ENCODE results near the gene DIP2A. TPM values are rescaled to one million over a fixed set of nuclear protein-coding genes. Genes with fewer than 3 reads are reported as not detected.

The DIP2A gene
- total RNA-seq, 1 donor from 2014 or later: 28.5 TPM

GRCh38 chr21:46544824-46545223 is 86.1 kb downstream of the DIP2A start:
- intact Hi-C loops (cut with micrococcal nuclease): no loop called here
- ATAC-seq (no peak), DNase-seq (no peak)

- ATAC-seq: no peak
- DNase-seq: no peak
- intact Hi-C loops (cut with micrococcal nuclease): no loop called here
Observed at GRCh38 chr21:46545363-46545762, 86.7 kb downstream of the DIP2A start.

- no peak for ATAC-seq
- DNase-seq: no peak
- intact Hi-C loops (cut with micrococcal nuclease): no loop called here
Observed at GRCh38 chr21:46545911-46546310, 87.2 kb downstream of the DIP2A start.

- no peak for ATAC-seq
- intact Hi-C loops (cut with micrococcal nuclease): no loop called here
Observed at GRCh38 chr21:46546799-46547198, 88.1 kb downstream of the DIP2A start.

GRCh38 chr21:46549650-46550049 is 91.0 kb downstream of the DIP2A start:
- no peak for DNase-seq
- intact Hi-C loops (cut with micrococcal nuclease): no loop called here
- ATAC-seq: no peak

More at GRCh38 chr21:46546799-46547198, 88.1 kb downstream of the DIP2A start:
- no peak for DNase-seq

GRCh38 chr21:46550116-46550941 is 91.6 kb downstream of the DIP2A start:
- DNase-seq (no peak), ATAC-seq (no peak)
- intact Hi-C loops (cut with micrococcal nuclease): no loop called here

- ATAC-seq: no peak
- intact Hi-C loops (cut with micrococcal nuclease): no loop called here
- DNase-seq: peak; percentile 49
Observed at GRCh38 chr21:46551636-46552241, 93.0 kb downstream of the DIP2A start.

GRCh38 chr21:46552274-46552673 is 93.6 kb downstream of the DIP2A start:
- ATAC-seq (no peak), DNase-seq (no peak)
- intact Hi-C loops (cut with micrococcal nuclease): no loop called here

GRCh38 chr21:46552865-46553379 is 94.2 kb downstream of the DIP2A start:
- DNase-seq (no peak), ATAC-seq (no peak)
- intact Hi-C loops (cut with micrococcal nuclease): no loop called here

GRCh38 chr21:46553993-46554392 is 95.3 kb downstream of the DIP2A start:
- DNase-seq (no peak), ATAC-seq (no peak)
- intact Hi-C loops (cut with micrococcal nuclease): no loop called here

- intact Hi-C loops (cut with micrococcal nuclease): no loop called here
- DNase-seq (no peak), ATAC-seq (peak; percentile 4)
Observed at GRCh38 chr21:46554431-46555224, 95.9 kb downstream of the DIP2A start.

GRCh38 chr21:46555225-46555617 is 96.5 kb downstream of the DIP2A start:
- peak; percentile 58 for ATAC-seq
- intact Hi-C loops (cut with micrococcal nuclease): no loop called here
- peak; percentile 50 for DNase-seq

GRCh38 chr21:46555678-46556077 is 97.0 kb downstream of the DIP2A start:
- intact Hi-C loops (cut with micrococcal nuclease): no loop called here

GRCh38 chr21:46556802-46557201 is 98.1 kb downstream of the DIP2A start:
- ATAC-seq: no peak
- DNase-seq: no peak
- intact Hi-C loops (cut with micrococcal nuclease): no loop called here

More at GRCh38 chr21:46555678-46556077, 97.0 kb downstream of the DIP2A start:
- DNase-seq (peak; percentile 59), ATAC-seq (peak; percentile 85)

- intact Hi-C loops (cut with micrococcal nuclease): no loop called here
- no peak for DNase-seq
Observed at GRCh38 chr21:46557469-46557868, 98.8 kb downstream of the DIP2A start.

GRCh38 chr21:46557919-46558392 is 99.3 kb downstream of the DIP2A start:
- DNase-seq: no peak
- intact Hi-C loops (cut with micrococcal nuclease): no loop called here
- no peak for ATAC-seq

More at GRCh38 chr21:46557469-46557868, 98.8 kb downstream of the DIP2A start:
- ATAC-seq: no peak

GRCh38 chr21:46559291-46559983 is 100.7 kb downstream of the DIP2A start:
- intact Hi-C loops (cut with micrococcal nuclease): no loop called here
- DNase-seq (no peak), ATAC-seq (peak; percentile 4)

GRCh38 chr21:46560568-46561444 is 102.1 kb downstream of the DIP2A start:
- DNase-seq (no peak), ATAC-seq (no peak)
- intact Hi-C loops (cut with micrococcal nuclease): no loop called here

Measured in left ventricle myocardium superior (tissue), 1 donor.